ENCODE data around the gene PTGDS.

The PTGDS gene

DNA sequence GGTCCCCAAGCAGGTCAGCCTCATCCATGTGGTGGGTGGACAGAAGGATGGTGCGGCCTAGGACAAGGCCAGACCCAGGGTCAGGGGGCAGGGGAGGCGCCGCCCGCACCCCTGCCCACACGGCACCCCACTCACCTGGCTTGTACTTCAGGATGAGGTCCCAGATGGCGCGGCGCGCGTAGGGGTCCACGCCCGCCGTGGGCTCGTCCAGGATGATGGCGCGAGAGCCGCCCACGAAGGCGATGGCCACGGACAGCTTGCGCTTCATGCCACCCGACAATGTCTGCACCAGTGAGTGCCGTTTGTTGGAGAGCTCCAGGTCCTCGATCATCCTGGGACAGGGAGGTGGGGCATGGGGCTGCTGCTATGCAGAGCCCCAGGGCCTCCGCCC is 38.2 kb downstream of the PTGDS start:
- no peaks in the 10 kb centered on the region for H3K4me1 ChIP-seq (ENCODE audit: control insufficient read depth, insufficient read depth, low read length)
- H3K36me3 ChIP-seq (ENCODE audit: control insufficient read depth in 2 of 2, insufficient read depth in 1 of 2, low read length in 2 of 2), result peaks cover 0 to 58% of the 10 kb centered on the region in 2 experiments; a peak in 1 of 3 replicates
- no peak overlapping the region for H3K27ac ChIP-seq (ENCODE audit: extremely low read depth, low read depth, low read length)
- peak; percentile 49 for TF ChIP-seq ZFHX2 (tag by site-specific recombination; conservative IDR thresholded peaks at IDR 0.05)
- TF ChIP-seq, protein P1, sequence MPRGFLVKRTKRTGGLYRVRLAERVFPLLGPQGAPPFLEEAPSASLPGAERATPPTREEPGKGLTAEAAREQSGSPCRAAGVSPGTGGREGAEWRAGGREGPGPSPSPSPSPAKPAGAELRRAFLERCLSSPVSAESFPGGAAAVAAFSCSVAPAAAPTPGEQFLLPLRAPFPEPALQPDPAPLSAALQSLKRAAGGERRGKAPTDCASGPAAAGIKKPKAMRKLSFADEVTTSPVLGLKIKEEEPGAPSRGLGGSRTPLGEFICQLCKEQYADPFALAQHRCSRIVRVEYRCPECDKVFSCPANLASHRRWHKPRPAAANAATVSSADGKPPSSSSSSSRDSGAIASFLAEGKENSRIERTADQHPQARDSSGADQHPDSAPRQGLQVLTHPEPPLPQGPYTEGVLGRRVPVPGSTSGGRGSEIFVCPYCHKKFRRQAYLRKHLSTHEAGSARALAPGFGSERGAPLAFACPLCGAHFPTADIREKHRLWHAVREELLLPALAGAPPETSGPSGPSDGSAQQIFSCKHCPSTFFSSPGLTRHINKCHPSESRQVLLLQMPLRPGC (tag by site-specific recombination; IDR thresholded peaks at IDR 0.05), result no peak
- H3K9me3 ChIP-seq (ENCODE audit: control insufficient read depth, insufficient read depth, low read depth, low read length), result no peaks in the 10 kb centered on the region
- CTCF ChIA-PET, result interaction anchor here (0.6 to 1.8 kb wide), 4 partner anchors 11 to 105 kb away, joined by 3 to 6 read pairs (median 4); no protein-coding TSS in a partner anchor
- H3K4me3 ChIP-seq (ENCODE audit: low read depth, low read length), result no peak overlapping the region
- POLR2A ChIA-PET, result interaction anchor here (1.0 kb wide), 1 partner anchor 19 kb away, joined by 4 read pairs; the partner anchor contains the start of gene CLIC3

DNA sequence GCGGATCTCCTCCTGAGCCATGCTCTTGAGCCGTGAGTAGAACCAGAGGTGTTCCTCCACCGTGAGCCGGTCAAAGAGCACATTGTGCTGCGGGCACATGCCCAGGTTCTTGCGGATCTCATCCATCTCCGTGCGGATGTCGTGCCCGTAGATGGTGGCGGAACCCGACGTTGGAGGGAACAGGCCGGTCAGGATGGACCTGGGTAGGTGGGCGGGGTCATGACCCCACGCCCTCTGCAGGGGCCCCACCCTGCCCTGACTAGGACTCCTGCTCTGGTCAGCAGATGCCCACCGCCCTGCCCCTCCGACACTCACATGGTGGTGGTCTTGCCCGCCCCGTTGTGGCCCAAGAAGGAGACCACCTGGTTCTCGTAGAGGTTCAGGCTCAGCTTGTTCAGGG is 38.7 kb downstream of the PTGDS start:
- ChIA-PET CTCF (interaction anchor here (0.6 to 1.8 kb wide), 4 partner anchors 10 to 105 kb away, joined by 3 to 6 read pairs (median 4); no protein-coding TSS in a partner anchor), POLR2A (no interaction called here)
- TF ChIP-seq, protein P2, sequence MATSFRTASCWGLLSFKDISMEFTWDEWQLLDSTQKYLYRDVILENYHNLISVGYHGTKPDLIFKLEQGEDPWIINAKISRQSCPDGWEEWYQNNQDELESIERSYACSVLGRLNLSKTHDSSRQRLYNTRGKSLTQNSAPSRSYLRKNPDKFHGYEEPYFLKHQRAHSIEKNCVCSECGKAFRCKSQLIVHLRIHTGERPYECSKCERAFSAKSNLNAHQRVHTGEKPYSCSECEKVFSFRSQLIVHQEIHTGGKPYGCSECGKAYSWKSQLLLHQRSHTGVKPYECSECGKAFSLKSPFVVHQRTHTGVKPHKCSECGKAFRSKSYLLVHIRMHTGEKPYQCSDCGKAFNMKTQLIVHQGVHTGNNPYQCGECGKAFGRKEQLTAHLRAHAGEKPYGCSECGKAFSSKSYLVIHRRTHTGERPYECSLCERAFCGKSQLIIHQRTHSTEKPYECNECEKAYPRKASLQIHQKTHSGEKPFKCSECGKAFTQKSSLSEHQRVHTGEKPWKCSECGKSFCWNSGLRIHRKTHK (tag by site-specific recombination; IDR thresholded peaks at IDR 0.05), result no peak
- TF ChIP-seq, protein P3, sequence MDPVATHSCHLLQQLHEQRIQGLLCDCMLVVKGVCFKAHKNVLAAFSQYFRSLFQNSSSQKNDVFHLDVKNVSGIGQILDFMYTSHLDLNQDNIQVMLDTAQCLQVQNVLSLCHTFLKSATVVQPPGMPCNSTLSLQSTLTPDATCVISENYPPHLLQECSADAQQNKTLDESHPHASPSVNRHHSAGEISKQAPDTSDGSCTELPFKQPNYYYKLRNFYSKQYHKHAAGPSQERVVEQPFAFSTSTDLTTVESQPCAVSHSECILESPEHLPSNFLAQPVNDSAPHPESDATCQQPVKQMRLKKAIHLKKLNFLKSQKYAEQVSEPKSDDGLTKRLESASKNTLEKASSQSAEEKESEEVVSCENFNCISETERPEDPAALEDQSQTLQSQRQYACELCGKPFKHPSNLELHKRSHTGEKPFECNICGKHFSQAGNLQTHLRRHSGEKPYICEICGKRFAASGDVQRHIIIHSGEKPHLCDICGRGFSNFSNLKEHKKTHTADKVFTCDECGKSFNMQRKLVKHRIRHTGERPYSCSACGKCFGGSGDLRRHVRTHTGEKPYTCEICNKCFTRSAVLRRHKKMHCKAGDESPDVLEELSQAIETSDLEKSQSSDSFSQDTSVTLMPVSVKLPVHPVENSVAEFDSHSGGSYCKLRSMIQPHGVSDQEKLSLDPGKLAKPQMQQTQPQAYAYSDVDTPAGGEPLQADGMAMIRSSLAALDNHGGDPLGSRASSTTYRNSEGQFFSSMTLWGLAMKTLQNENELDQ (tag by site-specific recombination; IDR thresholded peaks at IDR 0.05; ENCODE audit: low read depth), result no peak
- TF ChIP-seq, protein P4, sequence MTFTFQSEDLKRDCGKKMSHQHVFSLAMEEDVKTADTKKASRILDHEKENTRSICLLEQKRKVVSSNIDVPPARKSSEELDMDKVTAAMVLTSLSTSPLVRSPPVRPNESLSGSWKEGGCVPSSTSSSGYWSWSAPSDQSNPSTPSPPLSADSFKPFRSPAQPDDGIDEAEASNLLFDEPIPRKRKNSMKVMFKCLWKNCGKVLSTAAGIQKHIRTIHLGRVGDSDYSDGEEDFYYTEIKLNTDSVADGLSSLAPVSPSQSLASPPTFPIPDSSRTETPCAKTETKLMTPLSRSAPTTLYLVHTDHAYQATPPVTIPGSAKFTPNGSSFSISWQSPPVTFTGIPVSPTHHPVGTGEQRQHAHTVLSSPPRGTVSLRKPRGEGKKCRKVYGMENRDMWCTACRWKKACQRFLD (tag by site-specific recombination; IDR thresholded peaks at IDR 0.05), result no peak
- TF ChIP-seq ZBTB21 (tag by site-specific recombination; IDR thresholded peaks at IDR 0.05) (no peak), KLF8 (tag by site-specific recombination; IDR thresholded peaks at IDR 0.05) (0 out of 2 replicates have a peak, but pooled peaks have one; percentile 16), ZNF791 (tag by site-specific recombination; IDR thresholded peaks at IDR 0.05) (no peak), ZNF10 (tag by site-specific recombination; IDR thresholded peaks at IDR 0.05) (no peak), YY1 (tag by site-specific recombination; IDR thresholded peaks at IDR 0.05) (no peak), REPIN1 (tag by site-specific recombination; IDR thresholded peaks at IDR 0.05; ENCODE audit: low read depth) (no peak), ZNF707 (tag by site-specific recombination; IDR thresholded peaks at IDR 0.05) (no peak), KLF1 (tag by site-specific recombination; IDR thresholded peaks at IDR 0.05) (peak; percentile 65; the same call in 1 of the 2 replicates)
- Histone ChIP-seq H3K4me1 (ENCODE audit: control insufficient read depth, insufficient read depth, low read length) (no peaks in the 10 kb centered on the region), H3K36me3 (ENCODE audit: control insufficient read depth in 2 of 2, insufficient read depth in 1 of 2, low read length in 2 of 2) (peaks cover 0 to 59% of the 10 kb centered on the region in 2 experiments; a peak in 1 of 3 replicates), H3K9me3 (ENCODE audit: control insufficient read depth, insufficient read depth, low read depth, low read length) (no peaks in the 10 kb centered on the region), H3K27ac (ENCODE audit: extremely low read depth, low read depth, low read length) (no peak overlapping the region), H3K4me3 (ENCODE audit: low read depth, low read length) (no peak overlapping the region)

DNA sequence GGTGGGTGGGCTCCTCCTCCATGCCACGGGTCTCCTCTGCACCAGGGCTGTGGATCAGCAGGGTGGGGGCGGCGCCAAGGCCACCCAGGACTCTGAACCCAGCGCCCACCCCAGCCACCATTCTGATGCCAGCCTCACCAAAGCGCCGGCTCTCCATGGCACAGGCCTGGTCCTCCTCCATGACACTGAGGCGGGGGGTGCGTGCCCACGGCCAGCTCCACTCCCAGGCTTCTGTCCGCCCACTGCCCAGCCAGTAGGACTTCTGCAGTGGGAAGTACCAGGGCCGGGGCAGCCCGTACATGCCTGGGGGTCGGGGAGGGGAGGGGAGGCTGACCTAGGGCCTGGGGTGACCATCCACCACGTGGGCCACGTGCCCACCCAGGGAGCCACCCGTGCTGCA is 39.1 kb downstream of the PTGDS start:
- Histone ChIP-seq H3K36me3 (ENCODE audit: control insufficient read depth in 2 of 2, insufficient read depth in 1 of 2, low read length in 2 of 2) (peaks cover 0 to 58% of the 10 kb centered on the region in 2 experiments; a peak in 1 of 3 replicates), H3K4me3 (ENCODE audit: low read depth, low read length) (no peak overlapping the region), H3K4me1 (ENCODE audit: control insufficient read depth, insufficient read depth, low read length) (no peaks in the 10 kb centered on the region), H3K27ac (ENCODE audit: extremely low read depth, low read depth, low read length) (no peak overlapping the region), H3K9me3 (ENCODE audit: control insufficient read depth, insufficient read depth, low read depth, low read length) (no peaks in the 10 kb centered on the region)
- ChIA-PET POLR2A (no interaction called here), CTCF (interaction anchor here (0.6 to 1.8 kb wide), 3 partner anchors 13 to 106 kb away, joined by 3 to 4 read pairs (median 3); no protein-coding TSS in a partner anchor)
- TF ChIP-seq ZFHX2 (tag by site-specific recombination; conservative IDR thresholded peaks at IDR 0.05), result peak; percentile 37; the same call in 1 of the 2 replicates
- TF ChIP-seq, protein P5, sequence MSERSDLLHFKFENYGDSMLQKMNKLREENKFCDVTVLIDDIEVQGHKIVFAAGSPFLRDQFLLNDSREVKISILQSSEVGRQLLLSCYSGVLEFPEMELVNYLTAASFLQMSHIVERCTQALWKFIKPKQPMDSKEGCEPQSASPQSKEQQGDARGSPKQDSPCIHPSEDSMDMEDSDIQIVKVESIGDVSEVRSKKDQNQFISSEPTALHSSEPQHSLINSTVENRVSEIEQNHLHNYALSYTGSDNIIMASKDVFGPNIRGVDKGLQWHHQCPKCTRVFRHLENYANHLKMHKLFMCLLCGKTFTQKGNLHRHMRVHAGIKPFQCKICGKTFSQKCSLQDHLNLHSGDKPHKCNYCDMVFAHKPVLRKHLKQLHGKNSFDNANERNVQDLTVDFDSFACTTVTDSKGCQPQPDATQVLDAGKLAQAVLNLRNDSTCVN (tag by site-specific recombination; optimal IDR thresholded peaks at IDR 0.05), result no peak

Measured in HEK293 (cell line).